ENCODE data around the gene PACS1. TPM values are rescaled to one million over a fixed set of nuclear protein-coding genes. Genes with fewer than 3 reads are reported as not detected.

Gene PACS1
- total RNA-seq, 3 donors from 2014 or later: 14.4 to 44.9 (median 18.9) TPM

GRCh38 chr11:66081505-66081904 is 11.4 kb downstream of the PACS1 start:
- no peak overlapping the region for H3K4me3 ChIP-seq

GRCh38 chr11:66082946-66083698 is 13.1 kb downstream of the PACS1 start:
- H3K9me3 ChIP-seq: no peaks in the 10 kb centered on the region
- H3K4me1 ChIP-seq (ENCODE audit: low read depth): peaks cover 24% of the 10 kb centered on the region
- no peak overlapping the region for H3K4me3 ChIP-seq
- no peak for TF ChIP-seq CTCF (IDR thresholded peaks at IDR 0.05)
- ATAC-seq (no peak), DNase-seq (no peak)
- intact Hi-C loops (cut with DNase I, micrococcal nuclease): no loop called here
- H3K36me3 ChIP-seq (ENCODE audit: low read depth): no peaks in the 10 kb centered on the region

More at GRCh38 chr11:66081505-66081904, 11.4 kb downstream of the PACS1 start:
- H3K9me3 ChIP-seq: no peaks in the 10 kb centered on the region
- DNase-seq (peak; percentile 50 to 82 (median 72)), ATAC-seq (peak; percentile 89)
- intact Hi-C loops (cut with DNase I, micrococcal nuclease): no loop called here
- TF ChIP-seq CTCF (IDR thresholded peaks at IDR 0.05): no peak
- no peaks in the 10 kb centered on the region for H3K36me3 ChIP-seq (ENCODE audit: low read depth)
- peaks cover 24% of the 10 kb centered on the region for H3K4me1 ChIP-seq (ENCODE audit: low read depth)

GRCh38 chr11:66083767-66084166 is 13.7 kb downstream of the PACS1 start:
- no peak for DNase-seq
- Histone ChIP-seq H3K4me3 (no peak overlapping the region), H3K4me1 (ENCODE audit: low read depth) (peaks cover 24% of the 10 kb centered on the region), H3K36me3 (ENCODE audit: low read depth) (no peaks in the 10 kb centered on the region), H3K9me3 (no peaks in the 10 kb centered on the region)
- ATAC-seq: no peak
- intact Hi-C loops (cut with DNase I, micrococcal nuclease): no loop called here
- no peak for TF ChIP-seq CTCF (IDR thresholded peaks at IDR 0.05)

- Histone ChIP-seq H3K9me3 (no peaks in the 10 kb centered on the region), H3K4me3 (no peak overlapping the region), H3K4me1 (ENCODE audit: low read depth) (peaks cover 19% of the 10 kb centered on the region), H3K36me3 (ENCODE audit: low read depth) (no peaks in the 10 kb centered on the region)
- no peak for ATAC-seq
- DNase-seq: no peak
- TF ChIP-seq CTCF (IDR thresholded peaks at IDR 0.05): no peak
- intact Hi-C loops (cut with DNase I, micrococcal nuclease): no loop called here
These were observed 14.9 kb downstream of the PACS1 start for GRCh38 chr11:66084821-66085475.

GRCh38 chr11:66087148-66087908 is 17.3 kb downstream of the PACS1 start:
- Histone ChIP-seq H3K4me3 (no peak overlapping the region), H3K36me3 (ENCODE audit: low read depth) (no peaks in the 10 kb centered on the region), H3K9me3 (no peaks in the 10 kb centered on the region), H3K4me1 (ENCODE audit: low read depth) (no peaks in the 10 kb centered on the region)
- TF ChIP-seq CTCF (IDR thresholded peaks at IDR 0.05): no peak
- DNase-seq (no peak), ATAC-seq (no peak)
- intact Hi-C loops (cut with DNase I, micrococcal nuclease): no loop called here

All from mucosa of descending colon (tissue), 3 donors.